ENCODE data around the gene ATG12. TPM values are rescaled to one million over a fixed set of nuclear protein-coding genes. Genes with fewer than 3 reads are reported as not detected.
"Not testable (repeated sequence)": the region's sequence is repeated elsewhere in the genome, so short reads cannot be mapped to it uniquely, and the experiment has no call there.

Gene ATG12
- 10 to 100 TPM; 32.6 to 89.8 TPM for total RNA-seq

GRCh38 chr5:115841382-115842088 lies at the start of gene ATG12, which contains the start of gene AP3S1:
Gene ATG12 (minus strand): TSS chr5:115841565. CDS start chr5:115841552, 13 bp downstream.
Gene AP3S1 (plus strand): TSS chr5:115841935. CDS start chr5:115842038, 103 bp downstream.
- peaks cover 34 to 64% of the 10 kb centered on the region in 2 donors for H3K4me1 ChIP-seq (ENCODE audit: control insufficient read depth in 1 of 2, low read depth in 2 of 2)
- peak; percentile 96 for ATAC-seq (ENCODE audit: insufficient number of reproducible peaks, low FRiP score, low read depth)
- peak within 1 kb of the TSS; percentile 92 to 93 for H3K27ac ChIP-seq

GRCh38 chr5:115888027-115888426 lies 46.7 kb upstream of the ATG12 start:
- no peak overlapping the region for H3K27ac ChIP-seq
- no peak for TF ChIP-seq CTCF (IDR thresholded peaks at IDR 0.05)
- H3K4me1 ChIP-seq (ENCODE audit: control insufficient read depth in 1 of 2, low read depth in 2 of 2) = peaks cover 0 to 4% of the 10 kb centered on the region in 2 donors
- H3K4me3 ChIP-seq = no peak overlapping the region
- no peak for ATAC-seq (ENCODE audit: insufficient number of reproducible peaks, low FRiP score, low read depth)
- H3K27me3 ChIP-seq (replicated peaks; ENCODE audit: insufficient read depth) = no peaks in the 10 kb centered on the region
- H3K36me3 ChIP-seq = no peaks in the 10 kb centered on the region
- DNase-seq (ENCODE audit: low spot score) = no peak
- H3K9me3 ChIP-seq = no peaks in the 10 kb centered on the region

More at GRCh38 chr5:115841382-115842088, at the start of gene ATG12, which contains the start of gene AP3S1:
- DNase-seq (ENCODE audit: low spot score) = peak; percentile 72
- TF ChIP-seq CTCF (IDR thresholded peaks at IDR 0.05) = no peak
- H3K27me3 ChIP-seq (replicated peaks; ENCODE audit: insufficient read depth) = no peaks in the 10 kb centered on the region
- H3K36me3 ChIP-seq = peaks cover 9% of the 10 kb centered on the region
- peak within 1 kb of the TSS; percentile 92 for H3K4me3 ChIP-seq
- H3K9me3 ChIP-seq = no peaks in the 10 kb centered on the region

- H3K4me1 ChIP-seq (ENCODE audit: control insufficient read depth in 1 of 2, low read depth in 2 of 2); H3K4me3 ChIP-seq; H3K36me3 ChIP-seq; DNase-seq (ENCODE audit: low spot score); H3K9me3 ChIP-seq; H3K27ac ChIP-seq; ATAC-seq (ENCODE audit: insufficient number of reproducible peaks, low FRiP score, low read depth); H3K27me3 ChIP-seq (replicated peaks; ENCODE audit: insufficient read depth): not testable (repeated sequence)
Measured at GRCh38 chr5:115885208-115885607, 43.8 kb upstream of the ATG12 start.

- Histone ChIP-seq H3K36me3 (no peaks in the 10 kb centered on the region), H3K4me1 (ENCODE audit: control insufficient read depth in 1 of 2, low read depth in 2 of 2) (peaks cover 0 to 4% of the 10 kb centered on the region in 2 donors), H3K9me3 (no peaks in the 10 kb centered on the region), H3K4me3 (no peak overlapping the region), H3K27me3 (replicated peaks; ENCODE audit: insufficient read depth) (no peaks in the 10 kb centered on the region), H3K27ac (no peak overlapping the region)
- ATAC-seq (ENCODE audit: insufficient number of reproducible peaks, low FRiP score, low read depth) (no peak), DNase-seq (ENCODE audit: low spot score) (no peak)
- no peak for TF ChIP-seq CTCF (IDR thresholded peaks at IDR 0.05)
Measured at GRCh38 chr5:115884704-115885103, 43.3 kb upstream of the ATG12 start.

GRCh38 chr5:115882434-115882833 lies 41.1 kb upstream of the ATG12 start:
- not testable (repeated sequence) for H3K36me3 ChIP-seq; ATAC-seq (ENCODE audit: insufficient number of reproducible peaks, low FRiP score, low read depth); DNase-seq (ENCODE audit: low spot score); H3K27ac ChIP-seq; H3K9me3 ChIP-seq; H3K4me3 ChIP-seq; H3K4me1 ChIP-seq (ENCODE audit: control insufficient read depth in 1 of 2, low read depth in 2 of 2); H3K27me3 ChIP-seq (replicated peaks; ENCODE audit: insufficient read depth)

GRCh38 chr5:115877342-115877741 lies 36.0 kb upstream of the ATG12 start:
- H3K4me3 ChIP-seq; H3K27ac ChIP-seq; DNase-seq (ENCODE audit: low spot score); H3K27me3 ChIP-seq (replicated peaks; ENCODE audit: insufficient read depth); ATAC-seq (ENCODE audit: insufficient number of reproducible peaks, low FRiP score, low read depth); H3K9me3 ChIP-seq; H3K36me3 ChIP-seq: not testable (repeated sequence)
- H3K4me1 ChIP-seq (ENCODE audit: control insufficient read depth in 1 of 2, low read depth in 2 of 2) = peaks cover 0 to 14% of the 10 kb centered on the region in 2 donors

All from thoracic aorta (tissue), 2 donors.